Epithelial cell of alveolus of lung (primary cell): ENCODE results near the gene HTR2A. TPM values are rescaled to one million over a fixed set of nuclear protein-coding genes. Genes with fewer than 3 reads are reported as not detected.

Experiments used
- total RNA-seq: library from RNA; depleted of rRNA; stranded (reverse); fragments of >200 nt; gene quantifications from 2 replicates; pipeline ENCODE4 v1.2.1, GENCODE V29; 2015

Gene HTR2A
- total RNA-seq = under 0.01 and 0.16 TPM in 2 replicates

GRCh38 chr13:46896341-46897137 is at the start of gene HTR2A:
HTR2A (minus strand) TSS chr13:46897053; CDS start chr13:46895906, 1,147 bp downstream.

GRCh38 chr13:46796515-46797474 is 100.1 kb downstream of the HTR2A start, which contains the start of gene ESD:
ESD (minus strand) TSS chr13:46797161; CDS start chr13:46791413, 5,748 bp downstream.

Other genes starting within 250 kb of the HTR2A start
- gene ESD, start 99.9 kb downstream of the HTR2A start, total RNA-seq = 147 and 154 TPM in 2 replicates